HepG2 (cell line): ENCODE results near the gene MEG3. TPM values are rescaled to one million over a fixed set of nuclear protein-coding genes. Genes with fewer than 3 reads are reported as not detected.

Source experiments
- ATAC-seq: fragments of 200-7000 bp; cut with Tn5 transposase; 3 replicates; pipeline ENCODE4 v1.9.1; 2020; ENCODE audit warnings: mild to moderate bottlenecking, moderate library complexity
- BruUV-seq: library from RNA; stranded (reverse); fragments of 400-500 nt; replicated peaks from 2 replicates; lab custom pipeline; 2021; lab: Mats Ljungman, UMichigan
- CTCF ChIA-PET: fragments of 300-600 bp; formaldehyde crosslinking; extraction: SDS; loops from one replicate; lab custom pipeline; 2021; ENCODE audit warnings: low total read pairs, inconsistent platforms, low intra/inter-chr PET ratio; lab: Yijun Ruan, JAX
- POLR2A ChIA-PET: fragments of 350-600 bp; sonication (Branson Sonifier 250); formaldehyde crosslinking; loops from one replicate; lab custom pipeline; 2020; ENCODE audit warnings: antibody characterized with exemption, inconsistent platforms; lab: Yijun Ruan, JAX
- DNase-seq: peaks from one replicate; pipeline ENCODE4 v3.0.0-alpha.2; 2015; ENCODE audit warnings: low spot score
- FAIRE-seq: peaks from 3 replicates; lab custom pipeline; 2011; peaks lifted over from hg19 to GRCh38; lab: Jason Lieb, UNC
- H2AFZ ChIP-seq: one replicate; pipeline ENCODE4 v1.6.1; 2011; ENCODE audit warnings: low read length, inconsistent platforms
- H3K27ac ChIP-seq: fragments of 300-600 bp; 3 replicates; pipeline ENCODE4 v1.8.0; 2011; ENCODE audit warnings: mixed run types, mild to moderate bottlenecking, mixed read lengths, low read length, inconsistent platforms; ENCODE audit not compliant: insufficient read depth; ENCODE audit errors: extremely low read length
- H3K27me3 ChIP-seq, 2 experiments: fragments of 200-600 bp in 1 of 2; 2 replicates in 1 of 2; 3 replicates in 1 of 2; pipeline versions ENCODE4 v1.6.0 to v1.8.0; 2011; ENCODE audit warnings: low read length in 2 of 2, mild to moderate bottlenecking in 2 of 2, moderate library complexity in 2 of 2, inconsistent platforms in 1 of 2; ENCODE audit not compliant: insufficient read depth in 2 of 2, control insufficient read depth in 1 of 2
- H3K36me3 ChIP-seq, 2 experiments: fragments of 200-600 bp in 1 of 2; replicated peaks in 1 of 2; 2 replicates in 1 of 2; 3 replicates in 1 of 2; pipeline versions ENCODE4 v1.5.1 to v1.8.0; 2011; ENCODE audit warnings: low read length in 2 of 2, inconsistent platforms in 1 of 2; ENCODE audit not compliant: insufficient read depth in 2 of 2, control insufficient read depth in 1 of 2
- H3K4me1 ChIP-seq: 2 replicates; pipeline ENCODE4 v1.5.1; 2012; ENCODE audit warnings: low read length, inconsistent platforms; ENCODE audit not compliant: insufficient read depth
- H3K4me2 ChIP-seq: 2 replicates; pipeline ENCODE4 v1.6.0; 2011; ENCODE audit warnings: low read depth, low read length, inconsistent platforms
- H3K4me3 ChIP-seq, 3 experiments: fragments of 200-600 bp in 1 of 3; sonication (generic), shearing (Covaris generic) in 1 of 3; replicated peaks in 1 of 3; 2 replicates each; pipeline ENCODE4 v1.5.1; 2011 to 2016; ENCODE audit warnings: low read length in 3 of 3, inconsistent platforms in 2 of 3, low read depth in 2 of 3, mild to moderate bottlenecking in 2 of 3, control low read depth in 1 of 3, mixed read lengths in 1 of 3; ENCODE audit not compliant: insufficient read depth in 1 of 3
- H3K79me2 ChIP-seq: one replicate; pipeline ENCODE4 v1.6.1; 2011; ENCODE audit warnings: low read length, inconsistent platforms; ENCODE audit not compliant: insufficient read depth
- H3K9ac ChIP-seq: 2 replicates; pipeline ENCODE4 v1.6.0; 2011; ENCODE audit warnings: mild to moderate bottlenecking, low read depth, low read length, inconsistent platforms; ENCODE audit not compliant: insufficient read depth
- H3K9me3 ChIP-seq: 2 replicates; pipeline ENCODE4 v1.5.1; 2012; ENCODE audit warnings: mild to moderate bottlenecking, low read length
- H4K20me1 ChIP-seq: 2 replicates; pipeline ENCODE4 v1.6.0; 2011; ENCODE audit warnings: inconsistent platforms, mild to moderate bottlenecking, low read length, moderate library complexity; ENCODE audit not compliant: insufficient read depth
- FOSL2 ChIP-seq: sonication (generic); formaldehyde crosslinking; IDR thresholded peaks from 2 replicates; pipeline ENCODE4 v1.4.0; 2020; ENCODE audit warnings: missing genetic modification reagents
- FOXA1 ChIP-seq, 2 experiments: fragments of 450-650 bp in 1 of 2; sonication (generic) in 1 of 2; formaldehyde crosslinking in 1 of 2; IDR thresholded peaks; 2 replicates each; pipeline versions ENCODE4 v1.4.0 to v1.6.1; 2016 to 2020; ENCODE audit warnings: missing genetic modification reagents in 1 of 2
- MAFF ChIP-seq: IDR thresholded peaks from 2 replicates; pipeline ENCODE4 v1.6.1; 2011; ENCODE audit warnings: low read depth, low read length, improper control_type of control experiment
- MAFK ChIP-seq, 2 experiments: IDR thresholded peaks in 1 of 2; conservative IDR thresholded peaks in 1 of 2; 2 replicates each; pipeline ENCODE4 v1.6.1; 2011; ENCODE audit warnings: improper control_type of control experiment in 2 of 2, low read length in 2 of 2
- MATR3 ChIP-seq: sonication (generic); formaldehyde crosslinking; IDR thresholded peaks from 2 replicates; pipeline ENCODE4 v1.4.0; 2020; ENCODE audit warnings: missing genetic modification reagents
- MYC ChIP-seq: sonication (generic); formaldehyde crosslinking; IDR thresholded peaks from 2 replicates; pipeline ENCODE4 v1.9.0; 2021; ENCODE audit warnings: missing genetic modification reagents, borderline replicate concordance
- NFRKB ChIP-seq: fragments of 450-650 bp; IDR thresholded peaks from 2 replicates; pipeline ENCODE4 v1.6.1; 2017
- U2AF2 ChIP-seq: fragments of 200-400 bp; formaldehyde crosslinking; IDR thresholded peaks from 2 replicates; pipeline ENCODE4 v1.6.1; 2017; ENCODE audit warnings: low read depth, mild to moderate bottlenecking, low read length
- ZNF441 ChIP-seq: sonication (generic); formaldehyde crosslinking; IDR thresholded peaks from 2 replicates; pipeline ENCODE4 v1.7.0; 2021; ENCODE audit warnings: missing genetic modification reagents, borderline replicate concordance
- WGBS: methylation state at CpG from one replicate; pipeline ENCODE4 v1.1.6; 2017; ENCODE audit warnings: low lambda C conversion rate; 5-methylcytosine and 5-hydroxymethylcytosine counted together
- in situ Hi-C: cut with HindIII; loops from 2 replicates; pipeline ENCODE4 v1.10.0; 2017; ENCODE audit warnings: low pct_unique_long_range_greater_than_20kb; ENCODE audit not compliant: extremely low pct_ligation_motif_present
- intact Hi-C: fragments of 100-400 bp; cut with micrococcal nuclease; formaldehyde crosslinking; loops from one replicate; pipeline ENCODE4 v1.10.0; 2022; ENCODE audit not compliant: unreplicated experiment
- polyA plus RNA-seq, 8 experiments: library from polyadenylated mRNA; depleted of rRNA in 3 of 8; stranded (reverse) in 7 of 8; unstranded in 1 of 8; fragments of >200 nt; fragmentation: Illumina TruSeq in 4 of 8; extraction: Trizol in 4 of 8; gene quantifications; 2 replicates each; pipeline versions ENCODE4 v1.2.1 to v1.2.3, GENCODE V29; 2011 to 2016; ENCODE audit warnings: low read depth in 4 of 8, missing spikeins in 1 of 8, mixed read lengths in 1 of 8; ENCODE audit not compliant: insufficient read depth in 1 of 8
- total RNA-seq, 5 experiments: library from RNA; depleted of rRNA; stranded (reverse); fragments of >200 nt; fragmentation: Illumina TruSeq; extraction: Trizol; gene quantifications; 2 replicates each; pipeline ENCODE4 v1.2.3, GENCODE V29; 2016; ENCODE audit warnings: low read depth in 1 of 5
- TF ChIP-seq, protein P1 (sequence below): sonication (generic); formaldehyde crosslinking; IDR thresholded peaks from 2 replicates; pipeline ENCODE4 v1.4.0; 2020; ENCODE audit warnings: mild to moderate bottlenecking, missing genetic modification reagents
- TF ChIP-seq, protein P2 (sequence below): sonication (generic); formaldehyde crosslinking; conservative IDR thresholded peaks from 2 replicates; pipeline ENCODE4 v1.8.1; 2023; ENCODE audit warnings: missing genetic modification reagents

Gene MEG3
- total and polyA plus RNA-seq, 2 of the 13 experiments (the other 11 are each of a cell fraction or from before 2014, with no cell fraction given) = 0.17 TPM; not detected in 1

DNA sequence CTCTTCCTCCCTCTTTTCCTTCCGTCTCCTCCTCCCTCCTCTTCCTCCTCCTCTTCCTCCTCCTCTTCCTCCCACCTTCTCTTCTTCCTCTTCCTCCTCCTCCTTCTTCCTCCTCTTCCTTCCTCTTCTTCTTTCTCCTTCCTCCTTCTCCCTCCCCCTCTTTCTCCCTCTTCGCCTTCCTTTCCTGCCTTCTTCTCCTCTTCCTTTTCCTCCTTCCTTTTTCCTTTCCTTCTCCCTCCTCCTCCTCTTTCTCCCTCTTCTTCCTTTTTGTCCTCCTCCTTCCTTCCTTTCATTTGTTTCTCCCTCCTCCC lies 36.0 kb downstream of the MEG3 start:
- 92% methylated on average over 2 of the region's 2 CpGs for WGBS
- H3K79me2 ChIP-seq = no peaks in the 10 kb centered on the region
- TF ChIP-seq, protein P1, sequence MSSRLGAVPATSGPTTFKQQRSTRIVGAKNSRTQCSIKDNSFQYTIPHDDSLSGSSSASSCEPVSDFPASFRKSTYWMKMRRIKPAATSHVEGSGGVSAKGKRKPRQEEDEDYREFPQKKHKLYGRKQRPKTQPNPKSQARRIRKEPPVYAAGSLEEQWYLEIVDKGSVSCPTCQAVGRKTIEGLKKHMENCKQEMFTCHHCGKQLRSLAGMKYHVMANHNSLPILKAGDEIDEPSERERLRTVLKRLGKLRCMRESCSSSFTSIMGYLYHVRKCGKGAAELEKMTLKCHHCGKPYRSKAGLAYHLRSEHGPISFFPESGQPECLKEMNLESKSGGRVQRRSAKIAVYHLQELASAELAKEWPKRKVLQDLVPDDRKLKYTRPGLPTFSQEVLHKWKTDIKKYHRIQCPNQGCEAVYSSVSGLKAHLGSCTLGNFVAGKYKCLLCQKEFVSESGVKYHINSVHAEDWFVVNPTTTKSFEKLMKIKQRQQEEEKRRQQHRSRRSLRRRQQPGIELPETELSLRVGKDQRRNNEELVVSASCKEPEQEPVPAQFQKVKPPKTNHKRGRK (CRISPR knock-in tag) = peak; percentile 62; the same call in 1 of the 2 replicates
- peak; percentile 30; the same call in 1 of the 2 replicates for TF ChIP-seq NFRKB
- no peak for TF ChIP-seq U2AF2
- 0 out of 2 replicates have a peak, but pooled peaks have one; percentile 11 for TF ChIP-seq FOXA1 (IDR thresholded peaks at IDR 0.05)
- TF ChIP-seq FOXA1 (CRISPR knock-in tag; IDR thresholded peaks at IDR 0.05) = no peak
- FAIRE-seq (no peak), DNase-seq (no peak), ATAC-seq (no peak)
- H4K20me1 ChIP-seq = no peaks in the 10 kb centered on the region
- peaks cover 37% of the 10 kb centered on the region for H3K4me1 ChIP-seq
- ChIA-PET CTCF (no interaction called here), POLR2A (no interaction called here)
- H2AFZ ChIP-seq = no peak overlapping the region
- intact Hi-C loops (no loop called here), in situ Hi-C loops (loop anchor here (5.0 kb wide), 1 partner anchor 35 kb away; no protein-coding TSS in a partner anchor)
- no TSS peak for BruUV-seq
- no peaks in the 10 kb centered on the region for H3K9me3 ChIP-seq
- H3K27me3 ChIP-seq = peaks cover 10 to 68% of the 10 kb centered on the region in 2 experiments; a peak in 4 of 5 replicates
- no peak overlapping the region for H3K9ac ChIP-seq
- no peak overlapping the region for H3K4me3 ChIP-seq
- H3K4me2 ChIP-seq = no peak overlapping the region
- H3K36me3 ChIP-seq = no peaks in the 10 kb centered on the region
- no peak overlapping the region for H3K27ac ChIP-seq

DNA sequence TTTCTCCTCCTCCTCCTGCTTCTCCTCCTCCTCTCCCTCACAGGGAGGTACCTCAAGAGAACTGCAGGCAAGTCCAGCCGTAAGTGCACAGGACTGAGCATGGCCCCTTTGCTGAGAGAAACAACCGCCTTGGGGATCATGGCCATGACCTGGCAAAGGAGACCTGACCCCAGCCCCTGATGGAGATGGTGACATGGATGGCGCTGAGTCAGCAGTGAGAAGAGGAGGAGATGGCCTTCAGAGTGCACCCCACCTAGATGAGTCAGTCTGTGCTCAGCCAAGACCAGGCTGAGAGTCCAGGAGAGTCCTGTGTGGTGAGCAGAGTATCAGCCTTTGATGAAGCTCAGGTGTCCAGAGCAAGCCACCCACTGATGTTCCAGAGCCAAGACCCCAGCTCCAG lies 36.4 kb downstream of the MEG3 start:
- DNase-seq (no peak), FAIRE-seq (no peak), ATAC-seq (no peak)
- Histone ChIP-seq H3K27me3 (peaks cover 10 to 72% of the 10 kb centered on the region in 2 experiments), H2AFZ (no peak overlapping the region), H3K9ac (no peak overlapping the region), H3K9me3 (no peaks in the 10 kb centered on the region), H3K27ac (no peak overlapping the region), H3K79me2 (no peaks in the 10 kb centered on the region), H3K4me2 (no peak overlapping the region), H3K4me1 (peaks cover 33% of the 10 kb centered on the region), H3K36me3 (no peaks in the 10 kb centered on the region), H3K4me3 (no peak overlapping the region), H4K20me1 (no peaks in the 10 kb centered on the region)
- intact Hi-C loops (no loop called here), in situ Hi-C loops (loop anchor here (5.0 kb wide), 1 partner anchor 35 kb away; no protein-coding TSS in a partner anchor)
- peak; percentile 58 for TF ChIP-seq FOSL2 (CRISPR knock-in tag)
- TF ChIP-seq MAFK (conservative IDR thresholded peaks at IDR 0.05 in 1 of 2, IDR thresholded peaks at IDR 0.05 in 1 of 2; ENCODE audit: low read length in 2 of 2) = peak; percentile 72 to 83
- TF ChIP-seq, protein P2, sequence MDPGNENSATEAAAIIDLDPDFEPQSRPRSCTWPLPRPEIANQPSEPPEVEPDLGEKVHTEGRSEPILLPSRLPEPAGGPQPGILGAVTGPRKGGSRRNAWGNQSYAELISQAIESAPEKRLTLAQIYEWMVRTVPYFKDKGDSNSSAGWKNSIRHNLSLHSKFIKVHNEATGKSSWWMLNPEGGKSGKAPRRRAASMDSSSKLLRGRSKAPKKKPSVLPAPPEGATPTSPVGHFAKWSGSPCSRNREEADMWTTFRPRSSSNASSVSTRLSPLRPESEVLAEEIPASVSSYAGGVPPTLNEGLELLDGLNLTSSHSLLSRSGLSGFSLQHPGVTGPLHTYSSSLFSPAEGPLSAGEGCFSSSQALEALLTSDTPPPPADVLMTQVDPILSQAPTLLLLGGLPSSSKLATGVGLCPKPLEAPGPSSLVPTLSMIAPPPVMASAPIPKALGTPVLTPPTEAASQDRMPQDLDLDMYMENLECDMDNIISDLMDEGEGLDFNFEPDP (CRISPR knock-in tag) = no peak
- TF ChIP-seq MYC (CRISPR knock-in tag) = no peak
- no peak for TF ChIP-seq MATR3 (CRISPR knock-in tag)
- TF ChIP-seq ZNF441 (CRISPR knock-in tag) = no peak
- peak; percentile 60 for TF ChIP-seq MAFF
- 2% methylated on average over 3 of the region's 3 CpGs for WGBS
- BruUV-seq = no TSS peak
- POLR2A ChIA-PET = no interaction called here
- CTCF ChIA-PET = no interaction called here
